HepG2 (cell line): ENCODE results near the gene COASY. TPM values are rescaled to one million over a fixed set of nuclear protein-coding genes. Genes with fewer than 3 reads are reported as not detected.

Experiments
- CEBPB ChIP-seq: IDR thresholded peaks from 2 replicates; pipeline ENCODE4 v1.6.1; 2011; ENCODE audit warnings: low read depth, low read length, improper control_type of control experiment, borderline replicate concordance
- DPF2 ChIP-seq: sonication (generic); formaldehyde crosslinking; IDR thresholded peaks from 2 replicates; pipeline ENCODE4 v1.4.0; 2020; ENCODE audit warnings: mild to moderate bottlenecking, low read depth, missing genetic modification reagents, borderline replicate concordance
- E2F5 ChIP-seq: sonication (generic); formaldehyde crosslinking; conservative IDR thresholded peaks from 2 replicates; pipeline ENCODE4 v1.4.0; 2020; ENCODE audit warnings: missing genetic modification reagents
- EP300 ChIP-seq, 3 experiments: sonication (generic) in 1 of 3; formaldehyde crosslinking in 1 of 3; IDR thresholded peaks; 2 replicates each; pipeline versions ENCODE4 v1.5.1 to v1.6.1; 2011 to 2020; ENCODE audit warnings: low read depth in 2 of 3, low read length in 2 of 3, borderline replicate concordance in 1 of 3, improper control_type of control experiment in 1 of 3, mild to moderate bottlenecking in 1 of 3, missing genetic modification reagents in 1 of 3, moderate library complexity in 1 of 3
- KDM3A ChIP-seq: IDR thresholded peaks from 2 replicates; pipeline ENCODE4 v1.6.1; 2018; ENCODE audit warnings: low read depth, missing compliant biosample characterization
- MNT ChIP-seq: fragments of 450-650 bp; IDR thresholded peaks from 2 replicates; pipeline ENCODE4 v1.6.1; 2016
- MZF1 ChIP-seq: sonication (generic); formaldehyde crosslinking; IDR thresholded peaks from 2 replicates; pipeline ENCODE4 v1.8.1; 2023; ENCODE audit warnings: mild to moderate bottlenecking, missing genetic modification reagents, borderline replicate concordance
- ZFY ChIP-seq: sonication (generic); formaldehyde crosslinking; IDR thresholded peaks from 2 replicates; pipeline ENCODE4 v1.4.0; 2020; ENCODE audit warnings: missing genetic modification reagents
- ZNF281 ChIP-seq: sonication (generic); formaldehyde crosslinking; IDR thresholded peaks from 2 replicates; pipeline ENCODE4 v1.4.0; 2020; ENCODE audit warnings: missing genetic modification reagents, borderline replicate concordance
- ZNF354B ChIP-seq: sonication (generic); formaldehyde crosslinking; IDR thresholded peaks from 2 replicates; pipeline ENCODE4 v1.8.0; 2022; ENCODE audit warnings: mild to moderate bottlenecking, missing genetic modification reagents
- polyA plus RNA-seq, 8 experiments: library from polyadenylated mRNA; depleted of rRNA in 3 of 8; stranded (reverse) in 7 of 8; unstranded in 1 of 8; fragments of >200 nt; fragmentation: Illumina TruSeq in 4 of 8; extraction: Trizol in 4 of 8; gene quantifications; 2 replicates each; pipeline versions ENCODE4 v1.2.1 to v1.2.3, GENCODE V29; 2011 to 2016; ENCODE audit warnings: low read depth in 4 of 8, missing spikeins in 1 of 8, mixed read lengths in 1 of 8; ENCODE audit not compliant: insufficient read depth in 1 of 8
- total RNA-seq, 5 experiments: library from RNA; depleted of rRNA; stranded (reverse); fragments of >200 nt; fragmentation: Illumina TruSeq; extraction: Trizol; gene quantifications; 2 replicates each; pipeline ENCODE4 v1.2.3, GENCODE V29; 2016; ENCODE audit warnings: low read depth in 1 of 5
- TF ChIP-seq, protein P1 (sequence below): sonication (generic); formaldehyde crosslinking; IDR thresholded peaks from 2 replicates; pipeline ENCODE4 v1.5.1; 2020; ENCODE audit warnings: missing genetic modification reagents, mild to moderate bottlenecking, borderline replicate concordance

Gene COASY
- total and polyA plus RNA-seq, 2 of the 13 experiments (the other 11 are each of a cell fraction or from before 2014, with no cell fraction given) = 90.7 to 125 TPM

- TF ChIP-seq MNT (no peak), EP300 (IDR thresholded peaks at IDR 0.05; ENCODE audit: low read depth in 2 of 2, low read length in 2 of 2) (peak; percentile 19 to 29; a peak in 3 of 4 replicates), EP300 (CRISPR knock-in tag; IDR thresholded peaks at IDR 0.05; ENCODE audit: borderline replicate concordance) (no peak; the same call in 1 of the 2 replicates), ZNF281 (CRISPR knock-in tag) (peak; percentile 49; the same call in 1 of the 2 replicates), MZF1 (no peak), ZNF354B (CRISPR knock-in tag) (no peak), ZFY (CRISPR knock-in tag) (no peak), CEBPB (no peak), KDM3A (CRISPR knock-in tag) (no peak), E2F5 (CRISPR knock-in tag) (no peak), DPF2 (CRISPR knock-in tag) (no peak)
- TF ChIP-seq, protein P1, sequence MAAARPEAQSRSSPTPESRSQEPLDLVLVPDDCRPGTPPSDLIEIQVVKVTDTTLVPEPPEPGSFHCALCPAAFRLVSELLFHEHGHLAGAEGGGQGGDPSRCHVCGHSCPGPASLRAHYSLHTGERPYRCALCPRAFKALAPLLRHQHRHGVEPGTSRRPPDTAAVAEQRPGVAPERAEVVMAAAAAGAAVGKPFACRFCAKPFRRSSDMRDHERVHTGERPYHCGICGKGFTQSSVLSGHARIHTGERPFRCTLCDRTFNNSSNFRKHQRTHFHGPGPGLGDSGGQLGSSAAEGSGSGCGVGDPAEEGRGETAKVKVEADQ (CRISPR knock-in tag) = no peak
Measured at GRCh38 chr17:42519546-42520491, 42.1 kb upstream of the COASY start (continued).
